Endodermal cell (in vitro differentiated cells): ENCODE measurements around the gene CYYR1. TPM values are rescaled to one million over a fixed set of nuclear protein-coding genes. Genes with fewer than 3 reads are reported as not detected.

ENCODE experiments used
- DNase-seq: peaks from one replicate; pipeline ENCODE4 v3.0.0-alpha.2; 2017
- H3K27ac ChIP-seq: 2 replicates; pipeline ENCODE4 v1.5.1; 2013; ENCODE audit warnings: mild to moderate bottlenecking, low read depth, low read length, moderate library complexity
- H3K27me3 ChIP-seq: 2 replicates; pipeline ENCODE4 v1.6.1; 2013; ENCODE audit warnings: mild to moderate bottlenecking, low read length, moderate library complexity; ENCODE audit not compliant: insufficient read depth, control insufficient read depth, poor library complexity, severe bottlenecking
- H3K36me3 ChIP-seq: 2 replicates; pipeline ENCODE4 v1.7.0; 2013; ENCODE audit warnings: mild to moderate bottlenecking, low read length, moderate library complexity; ENCODE audit not compliant: control insufficient read depth, insufficient read depth
- H3K4me1 ChIP-seq: one replicate; pipeline ENCODE4 v1.7.0; 2013; ENCODE audit warnings: low read length; ENCODE audit not compliant: control insufficient read depth, insufficient read depth
- H3K4me3 ChIP-seq: 2 replicates; pipeline ENCODE4 v1.5.1; 2013; ENCODE audit warnings: mild to moderate bottlenecking, low read length, moderate library complexity
- H3K9ac ChIP-seq: 2 replicates; pipeline ENCODE4 v1.6.1; 2013; ENCODE audit warnings: mild to moderate bottlenecking, low read length, moderate library complexity; ENCODE audit not compliant: poor library complexity, severe bottlenecking; ENCODE audit errors: extremely low read depth
- H3K9me3 ChIP-seq: 2 replicates; pipeline ENCODE4 v1.6.1; 2013; ENCODE audit warnings: mild to moderate bottlenecking, low read length, moderate library complexity; ENCODE audit not compliant: control insufficient read depth
- H3K27ac Mint-ChIP-seq: 2 replicates; pipeline ENCODE4 v1.8.0; 2020; ENCODE audit warnings: mixed read lengths
- H3K27me3 Mint-ChIP-seq: 2 replicates; pipeline ENCODE4 v1.8.0; 2021; ENCODE audit warnings: mild to moderate bottlenecking, mixed read lengths; ENCODE audit not compliant: insufficient read depth
- H3K36me3 Mint-ChIP-seq: 2 replicates; pipeline ENCODE4 v1.8.0; 2020; ENCODE audit warnings: low read depth, mixed read lengths
- H3K4me1 Mint-ChIP-seq: 2 replicates; pipeline ENCODE4 v1.8.0; 2020; ENCODE audit warnings: mixed read lengths
- H3K4me3 Mint-ChIP-seq: 2 replicates; pipeline ENCODE4 v1.8.0; 2020; ENCODE audit warnings: mild to moderate bottlenecking, moderate library complexity, mixed read lengths
- H3K9me3 Mint-ChIP-seq: 2 replicates; pipeline ENCODE4 v1.8.0; 2020; ENCODE audit warnings: mild to moderate bottlenecking, mixed read lengths
- CTCF ChIP-seq: fragments of 200-600 bp; sonication (generic); conservative IDR thresholded peaks from 2 replicates; pipeline ENCODE4 v1.5.0; 2021; ENCODE audit warnings: antibody characterized with exemption, mild to moderate bottlenecking
- WGBS, 2 experiments: methylation state at CpG; one replicate each; pipeline versions ENCODE4 v1.1.5 to v1.1.7; 2013; ENCODE audit warnings: missing lambda C conversion rate in 2 of 2, mixed read lengths in 1 of 2; ENCODE audit not compliant: insufficient coverage in 1 of 2, insufficient read length in 1 of 2; 5-methylcytosine and 5-hydroxymethylcytosine counted together
- total RNA-seq, 2 donors: library from RNA; stranded (reverse); fragmentation: NEBNext Ultra II Directional in 1 of 2; extraction: Animal tissue kit (Norgen Biotek cat#: 25700) in 1 of 2; gene quantifications; 2 replicates in 1 of 2; 3 replicates in 1 of 2; pipeline ENCODE4 v1.2.1, GENCODE V29; 2021

Gene CYYR1
- total RNA-seq, 2 donors from 2014 or later: 16.8 to 16.9 TPM

- peaks cover 8% of the 10 kb centered on the region for H3K36me3 Mint-ChIP-seq
- no peak overlapping the region for H3K4me3 ChIP-seq
- H3K9me3 Mint-ChIP-seq: no peaks in the 10 kb centered on the region
- no peak overlapping the region for H3K9ac ChIP-seq
- H3K27me3 ChIP-seq: no peaks in the 10 kb centered on the region
- H3K27ac ChIP-seq: no peak overlapping the region
- no peak for TF ChIP-seq CTCF
- no peak for DNase-seq
- H3K36me3 ChIP-seq: peaks cover 1% of the 10 kb centered on the region
- 96 to 98% methylated on average over 7 to 8 of the region's 8 CpGs for whole genome bisulfite sequencing, 2 experiments
- peaks cover 7% of the 10 kb centered on the region for H3K4me1 Mint-ChIP-seq
- no peaks in the 10 kb centered on the region for H3K4me1 ChIP-seq
- H3K27ac Mint-ChIP-seq: no peak overlapping the region
- no peaks in the 10 kb centered on the region for H3K9me3 ChIP-seq
- no peak overlapping the region for H3K4me3 Mint-ChIP-seq
- no peaks in the 10 kb centered on the region for H3K27me3 Mint-ChIP-seq
Observed at GRCh38 chr21:26470351-26471098, 102.6 kb downstream of the CYYR1 start.

- no peaks in the 10 kb centered on the region for H3K27me3 Mint-ChIP-seq
- no peak overlapping the region for H3K4me3 Mint-ChIP-seq
- DNase-seq: no peak
Observed at GRCh38 chr21:26469789-26470188, 103.3 kb downstream of the CYYR1 start.

GRCh38 chr21:26465916-26466315 lies 107.2 kb downstream of the CYYR1 start:
- Mint-ChIP-seq H3K27ac (no peak overlapping the region), H3K9me3 (no peaks in the 10 kb centered on the region)
- DNase-seq: no peak

More at GRCh38 chr21:26469789-26470188, 103.3 kb downstream of the CYYR1 start:
- no peak overlapping the region for H3K27ac ChIP-seq
- WGBS, 2 experiments: 95% methylated on average over 1 of the region's 1 CpG; no CpG with 5 or more reads in 1 of the 2 experiments
- Mint-ChIP-seq H3K36me3 (peaks cover 8% of the 10 kb centered on the region), H3K9me3 (no peaks in the 10 kb centered on the region), H3K27ac (no peak overlapping the region), H3K4me1 (peaks cover 7% of the 10 kb centered on the region)
- H3K27me3 ChIP-seq: no peaks in the 10 kb centered on the region
- H3K4me1 ChIP-seq: no peaks in the 10 kb centered on the region
- no peak overlapping the region for H3K4me3 ChIP-seq
- no peak for TF ChIP-seq CTCF
- no peaks in the 10 kb centered on the region for H3K36me3 ChIP-seq
- H3K9ac ChIP-seq: no peak overlapping the region
- H3K9me3 ChIP-seq: no peaks in the 10 kb centered on the region

More at GRCh38 chr21:26465916-26466315, 107.2 kb downstream of the CYYR1 start:
- no peaks in the 10 kb centered on the region for H3K4me1 ChIP-seq
- 94% methylated on average over 3 of the region's 3 CpGs; no CpG with 5 or more reads in 1 of the 2 experiments for WGBS, 2 experiments
- no peak overlapping the region for H3K4me3 Mint-ChIP-seq
- no peak for TF ChIP-seq CTCF
- H3K36me3 Mint-ChIP-seq: peaks cover 5% of the 10 kb centered on the region
- no peak overlapping the region for H3K27ac ChIP-seq
- no peaks in the 10 kb centered on the region for H3K27me3 Mint-ChIP-seq
- no peaks in the 10 kb centered on the region for H3K9me3 ChIP-seq
- H3K4me1 Mint-ChIP-seq: peaks cover 1% of the 10 kb centered on the region
- H3K27me3 ChIP-seq: no peaks in the 10 kb centered on the region
- no peak overlapping the region for H3K9ac ChIP-seq
- no peaks in the 10 kb centered on the region for H3K36me3 ChIP-seq
- H3K4me3 ChIP-seq: no peak overlapping the region
